HepG2 (cell line): Measurements from ENCODE around the gene IRS1. TPM values are rescaled to one million over a fixed set of nuclear protein-coding genes. Genes with fewer than 3 reads are reported as not detected.

Experiments used
- BCL6 ChIP-seq: IDR thresholded peaks from 2 replicates; pipeline ENCODE4 v1.6.1; 2016; ENCODE audit warnings: missing genetic modification reagents, missing compliant biosample characterization
- CBX1 ChIP-seq: IDR thresholded peaks from one replicate; pipeline ENCODE4 v1.6.1; 2016; ENCODE audit warnings: antibody characterized with exemption, low read depth
- DRAP1 ChIP-seq: IDR thresholded peaks from 2 replicates; pipeline ENCODE4 v1.6.1; 2016; ENCODE audit warnings: missing genetic modification reagents, missing compliant biosample characterization
- FOXA1 ChIP-seq, 2 experiments: fragments of 450-650 bp in 1 of 2; sonication (generic) in 1 of 2; formaldehyde crosslinking in 1 of 2; IDR thresholded peaks; 2 replicates each; pipeline versions ENCODE4 v1.4.0 to v1.6.1; 2016 to 2020; ENCODE audit warnings: missing genetic modification reagents in 1 of 2
- GATAD2A ChIP-seq: IDR thresholded peaks from 2 replicates; pipeline ENCODE4 v1.6.1; 2016
- KDM4B ChIP-seq: sonication (generic); formaldehyde crosslinking; IDR thresholded peaks from 2 replicates; pipeline ENCODE4 v1.4.0; 2020; ENCODE audit warnings: missing genetic modification reagents
- LCORL ChIP-seq, 2 experiments: fragments of 450-650 bp in 1 of 2; sonication (generic) in 1 of 2; formaldehyde crosslinking in 1 of 2; IDR thresholded peaks; 2 replicates each; pipeline versions ENCODE4 v1.5.0 to v1.6.1; 2017 to 2020; ENCODE audit warnings: antibody characterized with exemption in 1 of 2, missing genetic modification reagents in 1 of 2
- NCOA1 ChIP-seq: sonication (generic); formaldehyde crosslinking; IDR thresholded peaks from 2 replicates; pipeline ENCODE4 v1.9.0; 2021; ENCODE audit warnings: missing genetic modification reagents
- PATZ1 ChIP-seq: sonication (generic); formaldehyde crosslinking; IDR thresholded peaks from 2 replicates; pipeline ENCODE4 v1.4.0; 2020; ENCODE audit warnings: missing genetic modification reagents
- POLR2G ChIP-seq: fragments of 200-400 bp; formaldehyde crosslinking; IDR thresholded peaks from 2 replicates; pipeline ENCODE4 v1.6.1; 2018; ENCODE audit warnings: mild to moderate bottlenecking, low read depth, low read length, moderate library complexity
- PTBP1 ChIP-seq: fragments of 200-400 bp; formaldehyde crosslinking; IDR thresholded peaks from 2 replicates; pipeline ENCODE4 v1.6.1; 2018; ENCODE audit warnings: low read length, low read depth; ENCODE audit not compliant: poor library complexity, severe bottlenecking
- RAD21 ChIP-seq: fragments of 450-650 bp; formaldehyde crosslinking; IDR thresholded peaks from 2 replicates; pipeline ENCODE4 v1.5.0; 2020; ENCODE audit warnings: mild to moderate bottlenecking
- RCOR2 ChIP-seq: IDR thresholded peaks from 2 replicates; pipeline ENCODE4 v1.6.1; 2016; ENCODE audit warnings: missing biosample characterization, missing genetic modification reagents
- SRSF1 ChIP-seq: fragments of 200-400 bp; formaldehyde crosslinking; optimal IDR thresholded peaks from 2 replicates; pipeline ENCODE3; 2017; ENCODE audit warnings: mild to moderate bottlenecking, low read depth, low read length, moderate library complexity
- THAP9 ChIP-seq: sonication (generic); formaldehyde crosslinking; IDR thresholded peaks from 2 replicates; pipeline ENCODE4; 2020; ENCODE audit warnings: missing genetic modification reagents, mild to moderate bottlenecking, borderline replicate concordance
- ZBTB8A ChIP-seq: sonication (generic); formaldehyde crosslinking; IDR thresholded peaks from 2 replicates; pipeline ENCODE4 v1.4.0; 2020; ENCODE audit warnings: mild to moderate bottlenecking, low read depth, missing genetic modification reagents, borderline replicate concordance
- ZFY ChIP-seq: sonication (generic); formaldehyde crosslinking; IDR thresholded peaks from 2 replicates; pipeline ENCODE4 v1.4.0; 2020; ENCODE audit warnings: missing genetic modification reagents
- ZNF333 ChIP-seq: sonication (generic); formaldehyde crosslinking; IDR thresholded peaks from 2 replicates; pipeline ENCODE4 v1.4.0; 2020; ENCODE audit warnings: mild to moderate bottlenecking, missing genetic modification reagents, borderline replicate concordance
- ZNF354B ChIP-seq: sonication (generic); formaldehyde crosslinking; IDR thresholded peaks from 2 replicates; pipeline ENCODE4 v1.8.0; 2022; ENCODE audit warnings: mild to moderate bottlenecking, missing genetic modification reagents
- ZNF543 ChIP-seq: sonication (generic); formaldehyde crosslinking; IDR thresholded peaks from 2 replicates; pipeline ENCODE4 v1.4.0; 2020; ENCODE audit warnings: mild to moderate bottlenecking, missing genetic modification reagents
- ZNF619 ChIP-seq: sonication (generic); formaldehyde crosslinking; IDR thresholded peaks from 2 replicates; pipeline ENCODE4 v1.4.0; 2020; ENCODE audit warnings: mild to moderate bottlenecking, missing genetic modification reagents
- ZNF878 ChIP-seq: sonication (generic); formaldehyde crosslinking; IDR thresholded peaks from 2 replicates; pipeline ENCODE4 v1.8.1; 2023; ENCODE audit warnings: mild to moderate bottlenecking, missing genetic modification reagents, moderate library complexity
- polyA plus RNA-seq, 8 experiments: library from polyadenylated mRNA; depleted of rRNA in 3 of 8; stranded (reverse) in 7 of 8; unstranded in 1 of 8; fragments of >200 nt; fragmentation: Illumina TruSeq in 4 of 8; extraction: Trizol in 4 of 8; gene quantifications; 2 replicates each; pipeline versions ENCODE4 v1.2.1 to v1.2.3, GENCODE V29; 2011 to 2016; ENCODE audit warnings: low read depth in 4 of 8, missing spikeins in 1 of 8, mixed read lengths in 1 of 8; ENCODE audit not compliant: insufficient read depth in 1 of 8
- total RNA-seq, 5 experiments: library from RNA; depleted of rRNA; stranded (reverse); fragments of >200 nt; fragmentation: Illumina TruSeq; extraction: Trizol; gene quantifications; 2 replicates each; pipeline ENCODE4 v1.2.3, GENCODE V29; 2016; ENCODE audit warnings: low read depth in 1 of 5
- TF ChIP-seq, protein P1 (sequence below): sonication (generic); formaldehyde crosslinking; IDR thresholded peaks from 2 replicates; pipeline ENCODE4 v1.8.0; 2022; ENCODE audit warnings: missing genetic modification reagents, mild to moderate bottlenecking, inconsistent platforms, borderline replicate concordance

IRS1 gene
- total and polyA plus RNA-seq, 2 of the 13 experiments (the other 11 are each of a cell fraction or from before 2014, with no cell fraction given), result 8.7 to 9.0 TPM

- TF ChIP-seq DRAP1 (CRISPR knock-in tag) (peak; percentile 54), SRSF1 (no peak), ZNF333 (peak; percentile 69; the same call in 1 of the 2 replicates), GATAD2A (CRISPR knock-in tag) (peak; percentile 75), NCOA1 (CRISPR knock-in tag) (0 out of 2 replicates have a peak, but pooled peaks have one; percentile 52), CBX1 (peak; percentile 74), ZNF878 (CRISPR knock-in tag) (peak; percentile 74), ZBTB8A (CRISPR knock-in tag) (no peak), ZNF354B (CRISPR knock-in tag) (0 out of 2 replicates have a peak, but pooled peaks have one; percentile 30), POLR2G (peak; percentile 14), RAD21 (CRISPR knock-in tag) (0 out of 2 replicates have a peak, but pooled peaks have one; percentile 29), ZFY (CRISPR knock-in tag) (peak; percentile 33; the same call in 1 of the 2 replicates), BCL6 (CRISPR knock-in tag) (0 out of 2 replicates have a peak, but pooled peaks have one; percentile 23), PATZ1 (CRISPR knock-in tag) (peak; percentile 38; the same call in 1 of the 2 replicates), KDM4B (0 out of 2 replicates have a peak, but pooled peaks have one; percentile 3), ZNF619 (CRISPR knock-in tag) (peak; percentile 58; the same call in 1 of the 2 replicates), THAP9 (CRISPR knock-in tag) (peak; percentile 25; the same call in 1 of the 2 replicates), LCORL (IDR thresholded peaks at IDR 0.05) (no peak), LCORL (CRISPR knock-in tag; IDR thresholded peaks at IDR 0.05) (peak; percentile 15; the same call in 1 of the 2 replicates), ZNF543 (CRISPR knock-in tag) (0 out of 2 replicates have a peak, but pooled peaks have one; percentile 12), FOXA1 (IDR thresholded peaks at IDR 0.05) (no peak), FOXA1 (CRISPR knock-in tag; IDR thresholded peaks at IDR 0.05) (peak; percentile 50; the same call in 1 of the 2 replicates), RCOR2 (no peak), PTBP1 (no peak)
- TF ChIP-seq, protein P1, sequence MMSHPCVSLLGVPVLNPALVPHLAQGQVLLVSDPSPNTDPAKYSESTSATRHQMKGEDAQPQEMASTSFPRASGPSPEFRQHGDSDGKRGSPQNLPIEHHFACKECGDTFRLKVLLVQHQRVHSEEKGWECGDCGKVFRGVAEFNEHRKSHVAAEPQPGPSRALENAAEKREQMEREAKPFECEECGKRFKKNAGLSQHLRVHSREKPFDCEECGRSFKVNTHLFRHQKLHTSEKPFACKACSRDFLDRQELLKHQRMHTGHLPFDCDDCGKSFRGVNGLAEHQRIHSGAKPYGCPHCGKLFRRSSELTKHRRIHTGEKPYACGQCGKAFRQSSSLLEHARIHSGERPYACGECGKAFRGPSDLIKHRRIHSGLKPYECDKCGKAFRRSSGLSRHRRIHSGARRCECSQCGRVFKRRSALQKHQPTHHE (CRISPR knock-in tag), result peak; percentile 78; the same call in 1 of the 2 replicates
These were observed 1.5 kb upstream of the IRS1 start (continued) for GRCh38 chr2:226800941-226801784.
